CD8-positive, alpha-beta memory T cell (primary cell): ENCODE results near the gene FOXI1. TPM values are rescaled to one million over a fixed set of nuclear protein-coding genes. Genes with fewer than 3 reads are reported as not detected.

Experiments
- CTCF ChIA-PET: fragments of 350-600 bp; sonication (Branson Sonifier 250); formaldehyde crosslinking; loops from one replicate; lab custom pipeline; 2021; ENCODE audit warnings: antibody characterized with exemption; lab: Charles Lee
- POLR2A ChIA-PET: fragments of 350-600 bp; sonication (Branson Sonifier 250); formaldehyde crosslinking; loops from one replicate; lab custom pipeline; 2021; ENCODE audit warnings: antibody characterized with exemption; lab: Charles Lee
- DNase-seq, 5 donors: peaks; one replicate each; pipeline versions ENCODE4 v3.0.0 to v3.0.0-alpha.2; 2020 to 2022; ENCODE audit warnings: mixed read lengths in 1 of 5
- H3K27ac ChIP-seq: one replicate; pipeline ENCODE4 v1.7.0; 2013; ENCODE audit warnings: low read depth, mild to moderate bottlenecking, low read length, moderate library complexity
- H3K27me3 ChIP-seq: 2 replicates; pipeline ENCODE4 v1.7.0; 2013; ENCODE audit warnings: low read length, mild to moderate bottlenecking; ENCODE audit not compliant: insufficient read depth, poor library complexity, severe bottlenecking
- H3K36me3 ChIP-seq: 2 replicates; pipeline ENCODE4 v1.7.0; 2013; ENCODE audit warnings: mild to moderate bottlenecking, low read length, moderate library complexity; ENCODE audit not compliant: insufficient read depth
- H3K4me1 ChIP-seq: 2 replicates; pipeline ENCODE4 v1.7.0; 2013; ENCODE audit warnings: mild to moderate bottlenecking, low read length, moderate library complexity; ENCODE audit not compliant: insufficient read depth
- H3K4me3 ChIP-seq: 2 replicates; pipeline ENCODE4 v1.7.0; 2013; ENCODE audit warnings: mild to moderate bottlenecking, low read length
- H3K9me3 ChIP-seq: 2 replicates; pipeline ENCODE4 v1.7.0; 2013; ENCODE audit warnings: mild to moderate bottlenecking, low read length
- H3K27ac Mint-ChIP-seq, 8 donors: one replicate each; pipeline ENCODE4 v1.8.0; 2020 to 2021; ENCODE audit warnings: mixed read lengths in 8 of 8, mild to moderate bottlenecking in 6 of 8, inconsistent platforms in 3 of 8, moderate library complexity in 3 of 8
- H3K27me3 Mint-ChIP-seq, 2 donors: one replicate each; pipeline ENCODE4 v1.8.0; 2020 to 2021; ENCODE audit warnings: mixed read lengths in 2 of 2, mild to moderate bottlenecking in 1 of 2, moderate library complexity in 1 of 2
- H3K36me3 Mint-ChIP-seq, 3 donors: one replicate each; pipeline ENCODE4 v1.8.0; 2020 to 2021; ENCODE audit warnings: mixed read lengths in 3 of 3, inconsistent platforms in 1 of 3, mild to moderate bottlenecking in 1 of 3
- H3K4me1 Mint-ChIP-seq, 3 donors: one replicate each; pipeline ENCODE4 v1.8.0; 2020 to 2021; ENCODE audit warnings: mixed read lengths in 3 of 3, inconsistent platforms in 1 of 3, mild to moderate bottlenecking in 1 of 3
- H3K4me3 Mint-ChIP-seq, 7 donors: one replicate each; pipeline ENCODE4 v1.8.0; 2020 to 2021; ENCODE audit warnings: mixed read lengths in 7 of 7, mild to moderate bottlenecking in 6 of 7, moderate library complexity in 4 of 7, inconsistent platforms in 2 of 7
- H3K9me3 Mint-ChIP-seq, 5 donors: one replicate each; pipeline ENCODE4 v1.8.0; 2020 to 2022; ENCODE audit warnings: mixed read lengths in 5 of 5, mild to moderate bottlenecking in 3 of 5, moderate library complexity in 2 of 5, inconsistent platforms in 1 of 5
- polyA plus RNA-seq: library from polyadenylated mRNA; unstranded; fragments of 300-500 nt; fragmentation: Illumina TruSeq; gene quantifications from one replicate; pipeline ENCODE4 v1.2.3, GENCODE V29; 2021
- total RNA-seq, 2 experiments: library from RNA; stranded (reverse); gene quantifications; one replicate each; pipeline ENCODE4 v1.2.3, GENCODE V29; 2021

FOXI1 gene
- total and polyA plus RNA-seq, 3 experiments from 2014 or later, result not detected

DNA sequence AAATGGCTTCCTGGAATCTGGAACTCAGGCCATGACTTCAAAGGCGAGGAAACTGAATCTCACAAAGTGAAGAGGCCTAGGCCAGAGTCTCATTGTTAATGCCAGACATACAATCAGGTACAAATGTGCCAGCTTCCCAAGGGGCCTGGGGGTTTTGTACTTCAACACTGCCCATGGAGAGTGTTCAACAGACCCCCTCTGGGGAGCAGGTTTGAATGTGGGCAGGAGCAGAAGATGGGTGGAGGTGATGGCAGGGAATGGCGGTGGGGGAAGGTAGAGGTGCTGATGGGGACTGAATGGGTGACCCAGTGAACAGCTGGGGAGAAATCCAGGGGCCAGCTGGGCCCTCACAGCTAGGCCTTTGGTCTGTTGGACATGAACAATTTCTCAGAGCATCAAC, 12.0 kb downstream of the FOXI1 start:
- ChIA-PET POLR2A (no interaction called here), CTCF (no interaction called here)
- H3K27me3 Mint-ChIP-seq, result peaks cover 5 to 40% of the 10 kb centered on the region in 2 donors
- Histone ChIP-seq H3K9me3 (no peaks in the 10 kb centered on the region), H3K36me3 (no peaks in the 10 kb centered on the region), H3K27ac (no peak overlapping the region), H3K27me3 (no peaks in the 10 kb centered on the region), H3K4me1 (no peaks in the 10 kb centered on the region), H3K4me3 (no peak overlapping the region)
- H3K27ac Mint-ChIP-seq, result no peak overlapping the region
- no peak for DNase-seq
- H3K4me1 Mint-ChIP-seq, result no peaks in the 10 kb centered on the region
- H3K9me3 Mint-ChIP-seq, result no peaks in the 10 kb centered on the region
- peaks cover 0 to 2% (median 0%) of the 10 kb centered on the region in 3 donors for H3K36me3 Mint-ChIP-seq
- no peak overlapping the region for H3K4me3 Mint-ChIP-seq

DNA sequence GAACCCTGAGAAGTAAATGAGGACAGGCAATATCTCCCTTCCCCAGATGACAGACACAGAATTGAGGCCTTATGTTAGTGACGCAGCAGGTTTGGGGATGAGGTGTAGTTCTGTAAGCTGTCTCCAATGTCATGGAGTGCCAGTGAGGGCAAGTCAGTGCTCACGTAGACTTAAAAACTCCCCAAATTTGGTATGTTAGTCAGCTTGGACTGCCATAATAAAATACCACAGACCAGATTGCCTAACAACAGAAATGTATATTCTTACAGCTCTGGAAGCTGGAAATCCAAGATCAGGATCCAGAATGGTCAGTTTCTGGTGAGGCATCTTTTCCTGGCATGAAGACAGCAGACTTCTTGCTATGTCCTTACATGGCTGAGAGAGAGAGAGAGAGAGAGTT, 14.9 kb downstream of the FOXI1 start:
- no peak overlapping the region for H3K27ac Mint-ChIP-seq
- no peaks in the 10 kb centered on the region for H3K4me1 Mint-ChIP-seq
- DNase-seq, result no peak
- H3K4me1 ChIP-seq, result no peaks in the 10 kb centered on the region
- no peaks in the 10 kb centered on the region for H3K36me3 ChIP-seq
- no peak overlapping the region for H3K4me3 ChIP-seq
- H3K9me3 ChIP-seq, result no peaks in the 10 kb centered on the region
- H3K36me3 Mint-ChIP-seq, result peaks cover 0 to 2% (median 0%) of the 10 kb centered on the region in 3 donors
- POLR2A ChIA-PET, result no interaction called here
- H3K27me3 ChIP-seq, result no peaks in the 10 kb centered on the region
- no peak overlapping the region for H3K27ac ChIP-seq
- CTCF ChIA-PET, result no interaction called here
- peaks cover 10 to 41% of the 10 kb centered on the region in 2 donors for H3K27me3 Mint-ChIP-seq
- no peak overlapping the region for H3K4me3 Mint-ChIP-seq
- peaks cover under 1 to 7% (median 1%) of the 10 kb centered on the region in 5 donors for H3K9me3 Mint-ChIP-seq

GRCh38 chr5:170121321-170121720, 15.6 kb downstream of the FOXI1 start:
- no peaks in the 10 kb centered on the region for H3K9me3 ChIP-seq
- H3K36me3 ChIP-seq, result no peaks in the 10 kb centered on the region
- CTCF ChIA-PET, result no interaction called here
- no peaks in the 10 kb centered on the region for H3K27me3 ChIP-seq
- Mint-ChIP-seq H3K4me3 (no peak overlapping the region), H3K9me3 (peaks cover 8 to 14% (median 9%) of the 10 kb centered on the region in 5 donors), H3K27ac (no peak overlapping the region), H3K27me3 (peaks cover 12 to 48% of the 10 kb centered on the region in 2 donors), H3K36me3 (peaks cover 0 to 3% (median 0%) of the 10 kb centered on the region in 3 donors), H3K4me1 (no peaks in the 10 kb centered on the region)
- H3K4me1 ChIP-seq, result no peaks in the 10 kb centered on the region
- DNase-seq, result no peak
- POLR2A ChIA-PET, result no interaction called here
- H3K4me3 ChIP-seq, result no peak overlapping the region
- H3K27ac ChIP-seq, result no peak overlapping the region

DNA sequence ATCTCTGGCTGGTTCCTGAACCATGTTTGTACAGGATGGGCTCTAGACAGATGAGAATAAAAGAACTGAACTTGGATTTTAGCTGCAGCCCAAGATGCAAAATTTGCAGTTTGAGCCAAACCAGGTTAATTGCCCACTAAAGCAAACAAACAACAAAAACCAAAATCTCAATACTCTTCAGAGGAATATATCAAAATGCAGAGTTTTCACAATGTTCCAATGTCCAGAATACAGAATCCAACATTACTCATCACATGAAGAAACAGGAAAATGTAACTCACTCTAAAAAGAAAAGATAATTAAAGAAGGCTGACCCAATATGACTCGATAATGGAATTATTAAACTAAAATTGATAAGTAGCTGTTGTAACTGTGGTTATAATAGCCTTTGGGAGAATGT, 20.4 kb downstream of the FOXI1 start:
- Mint-ChIP-seq H3K4me3 (no peak overlapping the region), H3K36me3 (peaks cover 0 to 12% (median 0%) of the 10 kb centered on the region in 3 donors), H3K9me3 (peaks cover 16 to 23% (median 18%) of the 10 kb centered on the region in 5 donors), H3K27me3 (peaks cover 10 to 56% of the 10 kb centered on the region in 2 donors), H3K27ac (no peak overlapping the region), H3K4me1 (no peaks in the 10 kb centered on the region)
- Histone ChIP-seq H3K4me3 (no peak overlapping the region), H3K4me1 (no peaks in the 10 kb centered on the region), H3K36me3 (no peaks in the 10 kb centered on the region), H3K9me3 (no peaks in the 10 kb centered on the region), H3K27me3 (no peaks in the 10 kb centered on the region), H3K27ac (no peak overlapping the region)
- ChIA-PET CTCF (no interaction called here), POLR2A (no interaction called here)
- DNase-seq, result no peak

DNA sequence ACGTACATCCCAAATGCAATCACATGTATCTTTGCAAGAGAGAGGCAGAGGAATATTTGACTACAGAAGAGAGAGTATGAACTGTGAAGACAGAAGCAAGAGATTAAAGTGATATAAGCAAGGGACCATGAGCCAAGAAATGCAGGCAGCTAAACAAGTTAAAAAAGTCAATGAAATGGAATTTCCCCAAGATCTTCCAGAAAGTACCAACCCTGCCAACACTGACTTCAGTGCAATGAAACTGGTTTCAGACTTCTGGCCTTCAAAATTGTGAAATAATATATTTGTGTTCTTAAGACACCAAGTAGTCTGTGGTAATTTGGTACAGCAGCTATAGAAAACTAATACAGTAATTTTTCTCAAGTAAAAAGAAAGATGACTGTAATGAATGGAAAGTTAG, 20.9 kb downstream of the FOXI1 start:
- Mint-ChIP-seq H3K27me3 (peaks cover 10 to 51% of the 10 kb centered on the region in 2 donors), H3K9me3 (peaks cover 16 to 23% (median 18%) of the 10 kb centered on the region in 5 donors), H3K4me1 (no peaks in the 10 kb centered on the region), H3K27ac (no peak overlapping the region), H3K36me3 (peaks cover 0 to 12% (median 0%) of the 10 kb centered on the region in 3 donors), H3K4me3 (no peak overlapping the region)
- Histone ChIP-seq H3K4me3 (no peak overlapping the region), H3K27me3 (no peaks in the 10 kb centered on the region), H3K36me3 (no peaks in the 10 kb centered on the region), H3K4me1 (no peaks in the 10 kb centered on the region), H3K9me3 (no peaks in the 10 kb centered on the region), H3K27ac (no peak overlapping the region)
- CTCF ChIA-PET, result no interaction called here
- POLR2A ChIA-PET, result no interaction called here
- no peak for DNase-seq

DNA sequence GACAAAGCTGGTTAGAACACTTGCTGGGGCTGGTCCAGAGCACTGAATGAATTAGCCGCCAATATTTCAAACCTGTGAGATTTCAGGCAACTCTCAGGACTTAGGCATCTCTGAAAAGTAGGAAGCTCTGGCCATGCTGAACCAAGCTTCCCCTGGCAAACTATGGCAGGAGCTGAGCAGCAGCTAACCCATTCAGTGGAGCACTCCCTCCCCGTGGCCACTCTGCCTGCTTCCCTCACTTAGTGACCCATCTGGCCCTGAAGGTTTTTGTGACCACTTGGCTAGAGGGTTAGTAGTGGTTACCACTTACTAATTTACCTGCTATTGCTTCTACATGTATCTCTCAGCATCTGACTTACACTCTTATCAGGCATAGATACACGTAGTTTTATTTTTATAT, 25.5 kb downstream of the FOXI1 start:
- POLR2A ChIA-PET, result no interaction called here
- Histone ChIP-seq H3K27ac (no peak overlapping the region), H3K4me1 (no peaks in the 10 kb centered on the region), H3K27me3 (no peaks in the 10 kb centered on the region), H3K36me3 (no peaks in the 10 kb centered on the region), H3K4me3 (no peak overlapping the region), H3K9me3 (no peaks in the 10 kb centered on the region)
- Mint-ChIP-seq H3K9me3 (peaks cover 5 to 11% (median 10%) of the 10 kb centered on the region in 5 donors), H3K27me3 (peaks cover 10 to 39% of the 10 kb centered on the region in 2 donors), H3K36me3 (peaks cover 0 to 10% (median 0%) of the 10 kb centered on the region in 3 donors), H3K4me1 (no peaks in the 10 kb centered on the region), H3K27ac (no peak overlapping the region), H3K4me3 (no peak overlapping the region)
- DNase-seq, result no peak
- CTCF ChIA-PET, result no interaction called here

DNA sequence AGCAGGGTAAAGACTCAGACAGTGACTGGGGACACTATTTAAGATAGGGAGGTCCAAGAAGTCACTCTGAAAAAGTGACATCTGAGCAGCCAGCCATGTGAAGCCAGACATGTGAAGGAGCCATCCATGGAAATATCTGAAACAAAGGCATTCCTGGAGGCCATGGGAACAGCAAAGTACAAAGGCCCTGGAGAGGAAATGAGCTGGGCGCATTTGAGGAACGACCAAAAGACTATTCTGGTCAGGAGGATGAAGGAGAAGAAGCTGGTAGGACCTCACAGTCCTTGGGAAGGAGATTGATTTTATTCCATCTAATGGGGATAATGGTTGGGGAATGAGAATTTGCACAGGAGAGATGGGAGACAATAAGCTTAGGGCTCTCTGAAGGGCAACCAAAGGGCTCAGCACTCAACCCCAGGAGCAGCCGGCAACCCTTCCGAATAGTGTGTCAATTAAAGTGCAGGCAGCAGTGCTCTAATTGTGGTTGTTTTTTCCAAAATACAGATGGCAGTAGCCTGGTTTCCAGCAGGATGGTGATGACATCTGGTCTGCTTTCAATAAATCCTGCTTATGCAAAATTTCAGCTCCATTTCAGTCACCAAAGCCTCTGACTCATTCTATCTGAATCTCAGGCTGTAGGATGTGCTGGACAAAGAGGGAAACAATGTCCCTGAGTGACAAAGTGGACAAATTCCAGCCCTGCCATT, 26.7 kb downstream of the FOXI1 start:
- ChIA-PET CTCF (no interaction called here), POLR2A (no interaction called here)
- Mint-ChIP-seq H3K27me3 (peaks cover 10 to 27% of the 10 kb centered on the region in 2 donors), H3K27ac (no peak overlapping the region), H3K9me3 (no peaks in the 10 kb centered on the region), H3K36me3 (no peaks in the 10 kb centered on the region), H3K4me3 (no peak overlapping the region), H3K4me1 (no peaks in the 10 kb centered on the region)
- Histone ChIP-seq H3K27me3 (no peaks in the 10 kb centered on the region), H3K9me3 (no peaks in the 10 kb centered on the region), H3K4me1 (no peaks in the 10 kb centered on the region), H3K4me3 (no peak overlapping the region), H3K27ac (no peak overlapping the region), H3K36me3 (no peaks in the 10 kb centered on the region)
- no peak for DNase-seq

- Histone ChIP-seq H3K27me3 (no peaks in the 10 kb centered on the region), H3K9me3 (no peaks in the 10 kb centered on the region), H3K4me1 (no peaks in the 10 kb centered on the region), H3K27ac (no peak overlapping the region), H3K36me3 (no peaks in the 10 kb centered on the region), H3K4me3 (no peak overlapping the region)
- Mint-ChIP-seq H3K27ac (no peak overlapping the region), H3K27me3 (peaks cover 10 to 25% of the 10 kb centered on the region in 2 donors), H3K4me1 (no peaks in the 10 kb centered on the region), H3K9me3 (no peaks in the 10 kb centered on the region), H3K36me3 (no peaks in the 10 kb centered on the region), H3K4me3 (no peak overlapping the region)
- POLR2A ChIA-PET, result no interaction called here
- CTCF ChIA-PET, result no interaction called here
- DNase-seq, result no peak
Measured at GRCh38 chr5:170132976-170133448, 27.3 kb downstream of the FOXI1 start.
